Thyroid gland (tissue), 4 donors: ENCODE data around the gene USP24.

Experiments used
- CTCF ChIP-seq, 6 experiments: fragments of 200-600 bp in 3 of 6; fragments of 450-650 bp in 3 of 6; sonication (generic) in 3 of 6; IDR thresholded peaks; one replicate each; pipeline ENCODE4 v1.5.1; 2016 to 2019; ENCODE audit warnings: antibody characterized with exemption in 6 of 6, mild to moderate bottlenecking in 2 of 6, inconsistent platforms in 1 of 6, moderate library complexity in 1 of 6
- POLR2A ChIP-seq, 2 donors: fragments of 450-650 bp; IDR thresholded peaks; one replicate each; pipeline ENCODE4 v1.6.1; 2017; ENCODE audit warnings: antibody characterized with exemption in 2 of 2, mild to moderate bottlenecking in 2 of 2, moderate library complexity in 1 of 2

DNA sequence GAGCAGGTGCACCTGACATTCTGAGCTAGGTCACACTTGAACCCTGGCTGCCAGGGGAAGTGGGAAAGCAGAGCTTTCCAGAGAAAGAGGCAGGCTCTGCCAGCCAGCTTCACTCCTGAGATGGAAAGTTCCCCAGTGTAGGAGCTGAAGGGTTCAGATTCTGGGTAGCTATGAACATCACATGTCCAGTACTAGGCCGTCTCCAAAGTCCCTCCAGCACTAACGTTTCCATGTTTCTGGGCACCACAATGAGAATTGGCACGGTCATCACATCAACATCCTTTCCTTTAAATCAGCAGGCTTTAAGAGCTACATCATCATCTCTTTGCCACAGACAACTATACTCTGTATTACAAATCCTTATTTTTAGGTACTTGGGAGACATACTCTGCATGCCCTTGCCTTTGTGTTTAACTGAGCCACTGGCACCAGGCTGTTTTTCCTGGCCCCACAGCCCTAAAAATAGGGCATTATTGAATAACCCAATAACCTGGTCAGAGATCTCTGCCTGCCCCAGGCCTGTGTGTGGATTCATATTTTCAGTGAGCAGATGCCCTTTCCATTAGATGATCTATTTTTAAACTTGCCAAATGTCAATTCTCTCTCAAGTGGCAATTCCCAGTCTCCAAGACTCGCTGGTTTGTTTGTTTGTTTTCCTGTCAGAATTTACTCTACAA, 35.4 kb upstream of the USP24 start:
- TF ChIP-seq CTCF (IDR thresholded peaks at IDR 0.05) (no peak), POLR2A (IDR thresholded peaks at IDR 0.05) (no peak)
